Measurements from ENCODE around the gene TCHP.
"Not testable (repeated sequence)": the region's sequence is repeated elsewhere in the genome, so short reads cannot be mapped to it uniquely, and the experiment has no call there.

The TCHP gene

GRCh38 chr12:109879351-109880042 is 20.6 kb upstream of the TCHP start:
- no peak for DNase-seq

GRCh38 chr12:109880043-109880931 is 19.8 kb upstream of the TCHP start, which contains the start of gene GLTP:
Gene GLTP, minus strand, starts transcription at chr12:109880541. Its CDS starts 167 bp downstream, at chr12:109880374.
- peak; percentile 64 for DNase-seq

GRCh38 chr12:109880938-109881337 is 19.1 kb upstream of the TCHP start:
- no peak for DNase-seq

DNA sequence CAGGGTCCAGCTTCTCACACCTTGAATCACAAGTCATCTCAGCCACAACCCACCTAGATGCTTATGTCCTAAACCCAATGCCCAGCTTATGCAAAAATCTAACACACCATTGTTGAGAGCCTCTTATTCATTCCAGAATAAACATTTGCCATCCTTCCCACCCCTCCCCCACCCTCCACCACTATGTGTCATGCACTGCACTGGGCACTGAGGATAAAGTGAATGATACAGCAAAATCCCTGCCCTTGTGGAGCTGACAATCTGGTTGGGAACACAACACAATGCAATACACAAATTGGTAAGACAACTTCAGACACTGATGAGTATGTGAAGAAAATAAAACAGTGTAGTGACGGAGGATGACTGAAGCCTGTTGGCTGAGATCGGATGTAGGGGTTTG is 18.3 kb upstream of the TCHP start:
- no peak for DNase-seq

- no peak for DNase-seq
Measured at GRCh38 chr12:109883461-109883860, 16.6 kb upstream of the TCHP start.

DNA sequence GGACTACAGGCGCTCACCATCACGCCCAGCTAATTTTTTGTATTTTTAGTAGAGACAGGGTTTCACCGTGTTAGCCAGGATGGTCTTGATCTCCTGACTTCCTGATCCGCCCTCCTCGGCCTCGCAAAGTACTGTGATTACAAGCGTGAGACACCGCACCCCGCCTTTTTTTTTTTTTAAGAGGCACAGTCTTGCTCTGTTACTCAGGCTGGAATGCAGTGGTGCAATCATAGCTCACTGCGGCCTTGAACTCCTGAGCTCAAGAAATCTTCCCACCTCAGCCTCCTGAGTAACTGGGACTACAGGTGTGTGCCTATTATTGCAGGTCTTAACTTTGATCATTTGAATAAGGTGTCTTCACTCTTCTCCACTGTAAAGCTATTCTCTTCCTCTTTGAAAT is 14.5 kb upstream of the TCHP start:
- DNase-seq, result no peak

GRCh38 chr12:109888179-109889020 is 11.7 kb upstream of the TCHP start:
- no peak for DNase-seq

DNA sequence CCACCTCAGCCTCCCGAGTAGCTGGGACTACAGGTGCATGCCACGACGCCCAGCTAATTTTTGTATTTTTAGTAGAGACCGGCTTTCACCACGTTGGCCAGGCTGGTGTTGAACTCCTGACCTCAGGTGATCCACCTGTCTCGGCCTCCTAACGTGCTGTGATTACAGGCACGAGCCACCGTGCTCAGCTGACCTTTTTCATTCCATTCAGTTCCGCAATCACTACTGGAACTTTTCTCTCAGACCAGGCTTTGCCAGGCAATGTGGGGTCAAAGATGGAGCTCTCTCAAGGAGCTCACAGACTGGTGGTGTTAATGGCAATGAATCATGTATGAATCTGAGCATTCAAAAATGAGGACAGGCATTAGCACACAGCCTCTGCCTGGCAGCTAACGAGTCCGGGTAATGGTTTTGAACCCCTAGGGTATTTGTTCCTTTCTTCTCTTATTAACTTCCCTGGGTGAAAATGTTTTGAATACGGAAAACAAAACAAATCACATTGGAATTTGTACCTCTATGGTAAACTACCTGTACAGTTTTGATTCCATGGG is 9.4 kb upstream of the TCHP start:
- no peak for DNase-seq

DNA sequence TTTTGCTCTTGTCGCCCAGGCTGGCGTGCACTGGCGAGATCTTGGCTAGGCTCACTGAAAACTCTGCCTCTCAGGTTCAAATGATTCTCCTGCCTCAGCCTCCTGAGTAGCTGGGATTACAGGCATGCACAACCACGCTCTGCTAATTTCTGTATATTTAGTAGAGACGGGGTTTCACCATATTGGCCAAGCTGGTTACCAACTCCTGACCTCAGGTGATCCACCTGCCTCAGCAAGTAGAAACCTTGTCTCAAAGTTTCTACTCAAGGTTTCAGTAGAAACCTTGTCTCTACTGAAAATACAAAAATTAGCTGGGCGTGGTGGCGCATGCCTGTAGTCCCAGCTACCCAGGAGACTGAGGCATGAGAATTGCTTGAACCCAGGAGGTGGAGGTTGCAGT is 8.3 kb upstream of the TCHP start:
- not testable (repeated sequence) for DNase-seq

- no peak for DNase-seq
Measured at GRCh38 chr12:109892165-109892715, 7.8 kb upstream of the TCHP start.

DNA sequence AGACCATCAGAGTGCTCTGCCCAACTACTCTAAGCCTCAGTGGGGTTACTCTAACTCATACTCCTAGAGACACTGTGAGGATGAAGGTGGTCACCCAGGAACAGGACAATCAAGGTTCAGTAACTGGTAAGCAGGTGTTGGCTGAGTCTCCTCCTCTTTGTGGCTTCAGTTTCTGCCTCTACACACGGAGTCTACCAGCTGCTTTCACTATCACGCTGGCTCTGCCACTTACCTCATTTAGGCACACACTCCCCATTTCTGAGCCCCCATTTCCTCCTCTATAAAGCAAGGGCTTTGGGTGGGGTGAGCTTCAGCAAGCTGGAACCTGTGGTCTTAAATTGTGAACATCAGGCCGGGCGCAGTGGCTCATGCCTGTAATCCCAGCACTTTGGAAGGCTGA is 7.3 kb upstream of the TCHP start:
- no peak for DNase-seq

DNA sequence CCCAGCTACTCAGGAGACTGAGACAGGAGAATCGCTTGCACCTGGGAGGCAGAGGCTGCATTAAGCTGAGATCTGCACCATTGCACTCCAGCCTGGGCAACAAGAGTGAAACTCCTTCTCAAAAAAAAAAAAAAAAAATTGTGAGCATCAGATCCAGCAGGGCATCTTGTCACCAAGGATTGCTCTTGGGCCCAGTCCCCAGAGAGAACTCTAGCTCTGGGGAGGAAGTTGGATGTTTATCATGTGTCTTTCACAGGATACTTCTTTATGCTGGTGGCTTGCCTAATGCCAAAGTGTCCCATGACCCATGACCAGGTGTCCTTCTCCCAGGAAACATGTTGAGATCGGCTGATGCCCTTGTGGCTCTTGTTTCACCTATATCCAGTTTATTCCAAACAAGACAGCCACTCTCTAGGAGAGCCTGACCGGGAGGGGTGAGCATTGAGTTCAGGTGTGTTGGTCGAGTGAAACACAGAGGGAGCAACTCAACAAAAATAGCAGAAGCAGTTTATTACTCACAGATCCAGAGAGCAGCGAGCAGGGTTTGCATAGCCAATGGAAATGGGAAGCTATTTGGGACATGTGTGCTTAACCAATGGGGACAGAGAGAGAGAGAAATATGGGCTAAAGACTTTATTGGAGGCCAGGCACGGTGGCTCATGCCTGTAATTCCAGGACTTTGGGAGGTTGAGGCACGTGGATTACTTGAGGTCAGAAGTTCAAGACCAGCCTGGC is 6.6 kb upstream of the TCHP start:
- no peak for DNase-seq

GRCh38 chr12:109894939-109895338 is 5.1 kb upstream of the TCHP start:
- no peak for DNase-seq

DNA sequence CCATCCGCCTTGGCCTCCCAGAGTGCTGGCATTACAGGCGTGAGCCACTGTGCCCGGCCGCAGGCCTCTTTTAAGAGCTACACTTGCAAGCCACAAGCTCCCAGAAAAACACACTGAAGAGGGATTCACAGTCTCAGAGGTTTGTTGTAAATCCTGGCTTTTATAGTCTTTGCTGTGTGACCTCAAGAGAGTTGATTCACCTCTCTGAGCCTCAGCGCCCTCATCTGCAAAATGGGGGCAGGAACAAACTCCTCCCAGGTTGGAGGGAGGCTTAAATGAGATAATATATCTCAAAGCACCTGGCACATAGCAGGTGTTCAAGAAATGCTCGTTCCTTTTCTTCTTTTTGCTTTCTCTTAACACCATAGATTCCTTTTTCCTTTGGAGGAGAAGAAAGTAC is 3.9 kb upstream of the TCHP start:
- DNase-seq, result no peak

GRCh38 chr12:109897029-109897428 is 3.0 kb upstream of the TCHP start:
- DNase-seq, result no peak

GRCh38 chr12:109899345-109899744 is 729 bp upstream of the TCHP start:
- DNase-seq, result not testable (repeated sequence)

DNA sequence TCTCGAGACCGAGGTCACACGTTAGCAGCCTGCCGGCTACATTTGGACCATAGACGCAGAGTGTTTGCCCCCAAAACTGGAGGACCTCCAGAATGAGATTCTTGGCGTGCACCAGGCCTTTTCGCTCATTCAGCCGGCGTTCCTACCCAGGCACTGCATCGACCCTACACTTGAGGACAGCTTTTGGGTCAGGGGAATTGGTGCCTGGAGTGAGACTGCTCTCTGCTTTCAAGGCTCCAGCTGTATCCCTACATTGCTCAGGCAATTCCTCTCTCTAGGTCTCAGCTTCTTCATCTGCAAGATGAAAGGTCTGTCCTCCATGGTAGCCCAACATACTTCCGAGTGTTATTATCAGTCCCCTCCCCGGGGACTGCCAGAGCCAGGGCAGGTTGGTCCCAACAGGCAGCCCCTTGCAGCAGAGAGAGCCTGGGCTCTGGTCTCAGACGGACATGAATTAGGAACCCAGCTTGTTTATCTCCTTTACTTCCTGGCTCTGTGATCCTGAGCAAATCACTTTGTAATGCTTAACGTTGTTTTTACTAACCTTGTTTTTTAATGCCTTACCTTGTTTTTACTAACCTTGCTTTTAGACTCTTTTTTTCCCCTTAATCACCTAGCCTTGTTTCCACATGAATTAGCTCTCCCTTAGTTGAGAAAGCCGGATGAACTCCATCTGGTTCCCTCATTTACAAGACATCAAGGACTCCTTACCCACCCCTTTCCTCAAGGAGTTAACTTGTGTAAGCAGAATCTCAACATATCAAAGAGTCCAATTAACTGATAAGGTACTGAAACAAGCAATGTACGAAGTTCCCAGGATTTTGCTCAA is 892 bp downstream of the TCHP start:
- DNase-seq, result no peak

DNA sequence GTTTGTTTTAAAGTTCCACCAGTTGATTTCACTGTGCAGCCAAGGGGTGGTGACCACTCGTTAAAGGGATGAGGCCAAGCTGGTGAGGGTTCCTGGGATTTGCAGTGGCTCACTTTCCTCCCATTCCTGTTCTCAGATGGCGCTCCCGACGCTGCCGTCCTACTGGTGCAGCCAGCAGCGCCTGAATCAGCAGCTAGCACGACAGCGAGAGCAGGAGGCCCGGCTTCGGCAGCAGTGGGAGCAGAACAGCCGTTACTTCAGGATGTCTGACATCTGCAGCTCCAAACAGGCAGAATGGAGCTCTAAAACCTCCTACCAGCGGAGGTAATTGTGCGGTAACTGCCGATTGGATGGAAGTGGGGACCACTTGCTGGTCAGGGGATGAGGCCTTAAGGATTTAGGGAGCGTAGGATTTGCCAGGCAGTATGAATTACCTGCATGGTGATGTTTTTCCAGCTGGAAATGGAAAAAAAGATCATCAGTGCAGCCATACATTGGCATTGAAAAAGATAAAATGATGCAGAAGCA is 2.9 kb downstream of the TCHP start:
- DNase-seq, result no peak

GRCh38 chr12:109905301-109905700 is 5.2 kb downstream of the TCHP start:
- DNase-seq, result no peak

GRCh38 chr12:109910254-109910968 is 10.3 kb downstream of the TCHP start:
- DNase-seq, result no peak

Data from NCI-H1048 (cell line).